ENCODE data around the gene BBC3.
"Not testable (repeated sequence)": the region's sequence is repeated elsewhere in the genome, so short reads cannot be mapped to it uniquely, and the experiment has no call there.

BBC3 gene

GRCh38 chr19:47257411-47258169, 26.6 kb upstream of the BBC3 start:
- DNase-seq: no peak

- DNase-seq: peak; percentile 99
Measured at GRCh38 chr19:47256693-47257410, 25.9 kb upstream of the BBC3 start.

- peak; percentile 97 for DNase-seq
Measured at GRCh38 chr19:47255879-47256692, 25.1 kb upstream of the BBC3 start, which contains the start of gene CCDC9. CCDC9 (plus strand) TSS chr19:47256525; CDS start chr19:47258401, 1,876 bp downstream.

- no peak for DNase-seq
Measured at GRCh38 chr19:47253970-47254369, 23.0 kb upstream of the BBC3 start.

GRCh38 chr19:47253467-47253881, 22.5 kb upstream of the BBC3 start:
- no peak for DNase-seq

- DNase-seq: not testable (repeated sequence)
Measured at GRCh38 chr19:47253016-47253415, 22.0 kb upstream of the BBC3 start.

- DNase-seq: peak; percentile 21
Measured at GRCh38 chr19:47247308-47247990, 16.4 kb upstream of the BBC3 start.

GRCh38 chr19:47243776-47244547, 13.0 kb upstream of the BBC3 start:
- peak; percentile 86 for DNase-seq

GRCh38 chr19:47243364-47243775, 12.4 kb upstream of the BBC3 start:
- no peak for DNase-seq

GRCh38 chr19:47241919-47242577, 11.0 kb upstream of the BBC3 start:
- no peak for DNase-seq

- peak; percentile 47 for DNase-seq
Measured at GRCh38 chr19:47240996-47241918, 10.3 kb upstream of the BBC3 start.

GRCh38 chr19:47240556-47240955, 9.6 kb upstream of the BBC3 start:
- no peak for DNase-seq

- peak; percentile 60 for DNase-seq
Measured at GRCh38 chr19:47239610-47240296, 8.8 kb upstream of the BBC3 start.

GRCh38 chr19:47239152-47239551, 8.2 kb upstream of the BBC3 start:
- DNase-seq: no peak

GRCh38 chr19:47236072-47236675, 5.2 kb upstream of the BBC3 start:
- no peak for DNase-seq

GRCh38 chr19:47232422-47233211, 1.6 kb upstream of the BBC3 start:
- DNase-seq: no peak

GRCh38 chr19:47231215-47232054, 436 bp upstream of the BBC3 start:
- peak; percentile 57 for DNase-seq
